ENCODE measurements around the gene AAK1.

DNA sequence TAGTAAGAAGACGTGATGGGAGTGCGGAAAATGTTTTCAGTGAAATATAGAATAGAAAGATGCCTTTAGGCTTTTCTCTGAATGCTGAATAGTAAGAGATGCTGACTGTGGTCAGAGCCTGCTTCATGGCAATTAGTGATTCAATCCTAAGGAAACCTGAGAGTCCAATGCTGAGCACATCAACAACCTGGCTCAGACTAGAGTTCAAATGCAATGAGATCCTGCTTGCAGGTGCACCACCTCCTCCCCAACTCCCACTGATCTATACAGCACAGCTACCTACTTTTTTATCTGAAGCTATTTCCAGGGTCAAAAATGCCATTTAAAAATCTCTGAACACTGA is 65.4 kb downstream of the AAK1 start:
- TF ChIP-seq POLR2AphosphoS5 (IDR thresholded peaks at IDR 0.05) (no peak), EP300 (IDR thresholded peaks at IDR 0.05) (no peak), POLR2A (IDR thresholded peaks at IDR 0.05) (no peak)
- TF ChIP-seq, protein P1, sequence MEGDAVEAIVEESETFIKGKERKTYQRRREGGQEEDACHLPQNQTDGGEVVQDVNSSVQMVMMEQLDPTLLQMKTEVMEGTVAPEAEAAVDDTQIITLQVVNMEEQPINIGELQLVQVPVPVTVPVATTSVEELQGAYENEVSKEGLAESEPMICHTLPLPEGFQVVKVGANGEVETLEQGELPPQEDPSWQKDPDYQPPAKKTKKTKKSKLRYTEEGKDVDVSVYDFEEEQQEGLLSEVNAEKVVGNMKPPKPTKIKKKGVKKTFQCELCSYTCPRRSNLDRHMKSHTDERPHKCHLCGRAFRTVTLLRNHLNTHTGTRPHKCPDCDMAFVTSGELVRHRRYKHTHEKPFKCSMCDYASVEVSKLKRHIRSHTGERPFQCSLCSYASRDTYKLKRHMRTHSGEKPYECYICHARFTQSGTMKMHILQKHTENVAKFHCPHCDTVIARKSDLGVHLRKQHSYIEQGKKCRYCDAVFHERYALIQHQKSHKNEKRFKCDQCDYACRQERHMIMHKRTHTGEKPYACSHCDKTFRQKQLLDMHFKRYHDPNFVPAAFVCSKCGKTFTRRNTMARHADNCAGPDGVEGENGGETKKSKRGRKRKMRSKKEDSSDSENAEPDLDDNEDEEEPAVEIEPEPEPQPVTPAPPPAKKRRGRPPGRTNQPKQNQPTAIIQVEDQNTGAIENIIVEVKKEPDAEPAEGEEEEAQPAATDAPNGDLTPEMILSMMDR (IDR thresholded peaks at IDR 0.05) = no peak
